Kidney (tissue), 14 donors: ENCODE results near the gene NSD1. TPM values are rescaled to one million over a fixed set of nuclear protein-coding genes. Genes with fewer than 3 reads are reported as not detected.

Source experiments
- DNase-seq, 5 donors: peaks; one replicate each; pipeline ENCODE4 v3.0.0-alpha.2; 2013 to 2020
- FAIRE-seq: peaks from 2 replicates; lab custom pipeline; 2012; peaks lifted over from hg19 to GRCh38; lab: Jason Lieb, UNC
- H3K27ac ChIP-seq, 2 donors: one replicate each; pipeline ENCODE4 v1.7.0; 2013; ENCODE audit warnings: low read depth in 2 of 2, low read length in 2 of 2, inconsistent platforms in 1 of 2
- H3K27me3 ChIP-seq: one replicate; pipeline ENCODE4 v1.7.1; 2013; ENCODE audit warnings: low read length, inconsistent platforms; ENCODE audit not compliant: control insufficient read depth, insufficient read depth
- H3K36me3 ChIP-seq, 3 donors: one replicate each; pipeline versions ENCODE4 v1.7.0 to v1.7.1; 2013; ENCODE audit warnings: low read length in 3 of 3, control low read depth in 1 of 3, inconsistent platforms in 1 of 3; ENCODE audit not compliant: insufficient read depth in 3 of 3, control insufficient read depth in 2 of 3
- H3K4me1 ChIP-seq, 3 donors: one replicate each; pipeline versions ENCODE4 v1.7.0 to v1.7.1; 2013; ENCODE audit warnings: low read length in 3 of 3, inconsistent platforms in 1 of 3, low read depth in 1 of 3; ENCODE audit not compliant: control insufficient read depth in 2 of 3, insufficient read depth in 2 of 3
- H3K4me3 ChIP-seq, 3 donors: one replicate each; pipeline versions ENCODE4 v1.7.0 to v1.8.1; 2013; ENCODE audit warnings: low read length in 3 of 3, control low read depth in 1 of 3, inconsistent platforms in 1 of 3
- H3K9ac ChIP-seq, 3 donors: one replicate each; pipeline versions ENCODE4 v1.7.0 to v1.7.1; 2013; ENCODE audit warnings: low read length in 3 of 3, control low read depth in 1 of 3, inconsistent platforms in 1 of 3
- H3K9me3 ChIP-seq, 3 donors: one replicate each; pipeline versions ENCODE4 v1.7.0 to v1.7.1; 2013; ENCODE audit warnings: low read length in 3 of 3, control low read depth in 1 of 3, inconsistent platforms in 1 of 3; ENCODE audit not compliant: control insufficient read depth in 2 of 3, insufficient read depth in 1 of 3
- intact Hi-C: fragments of 100-400 bp; cut with DNase I; formaldehyde crosslinking; loops from one replicate; pipeline ENCODE4 v1.11.1; 2022
- polyA plus RNA-seq: library from polyadenylated mRNA; stranded (reverse); fragments of 350-450 nt; fragmentation: Illumina TruSeq; extraction: RNeasy Lipid Tissue Mini Kit (QIAGEN cat#74804); gene quantifications from one replicate; pipeline ENCODE4 v1.2.3, GENCODE V29; 2014; ENCODE audit warnings: low read depth, low replicate concordance; ENCODE audit not compliant: insufficient read depth
- total RNA-seq: library from RNA; stranded (reverse); fragmentation: NEBNext Ultra II Directional; extraction: Animal tissue kit (Norgen Biotek cat#: 25700); gene quantifications from one replicate; pipeline ENCODE4 v1.2.1, GENCODE V29; 2021
- TF ChIP-seq, protein P1 (sequence below): IDR thresholded peaks from 3 replicates; pipeline ENCODE4 v1.5.1; 2012; ENCODE audit warnings: mild to moderate bottlenecking, moderate library complexity, borderline replicate concordance; ENCODE audit not compliant: insufficient read depth; ENCODE audit errors: extremely low read depth
- donor health status: control.
- donor health status: control.
- donor health status: control.
- donor health status: control.
- donor health status: control.
- donor health status: DM: yes; HTN: yes; CAD: no.
- donor health status: Normal renal cell carcinoma (clear cell type).

The NSD1 gene
- total and polyA plus RNA-seq, 2 donors from 2014 or later = 6.0 to 99.1 TPM

DNA sequence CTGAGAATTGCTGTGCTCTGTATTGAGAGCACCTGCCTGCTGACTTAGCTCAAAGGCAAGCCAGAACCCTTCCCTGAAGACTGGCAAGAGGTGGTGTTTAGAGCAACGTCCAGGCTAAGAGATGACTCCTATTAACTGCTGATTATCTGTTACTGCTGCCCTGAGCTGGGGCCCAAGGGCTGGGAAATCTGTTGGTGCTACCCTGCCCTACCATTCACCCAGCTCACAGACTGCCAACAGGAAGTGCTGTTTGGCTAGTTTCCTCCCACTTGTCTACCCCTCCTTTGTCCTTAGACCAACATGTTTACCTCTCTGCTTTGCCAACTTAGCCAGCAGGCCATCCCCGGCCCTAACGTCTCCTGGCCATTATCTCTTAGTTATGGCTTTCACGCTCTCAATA lies 163.0 kb downstream of the NSD1 start:
- peaks cover 0 to 15% (median 4%) of the 10 kb centered on the region in 3 donors for H3K4me1 ChIP-seq
- FAIRE-seq = no peak
- no peak overlapping the region for H3K9ac ChIP-seq
- H3K4me3 ChIP-seq = no peak overlapping the region
- H3K27me3 ChIP-seq = no peaks in the 10 kb centered on the region
- TF ChIP-seq, protein P1, sequence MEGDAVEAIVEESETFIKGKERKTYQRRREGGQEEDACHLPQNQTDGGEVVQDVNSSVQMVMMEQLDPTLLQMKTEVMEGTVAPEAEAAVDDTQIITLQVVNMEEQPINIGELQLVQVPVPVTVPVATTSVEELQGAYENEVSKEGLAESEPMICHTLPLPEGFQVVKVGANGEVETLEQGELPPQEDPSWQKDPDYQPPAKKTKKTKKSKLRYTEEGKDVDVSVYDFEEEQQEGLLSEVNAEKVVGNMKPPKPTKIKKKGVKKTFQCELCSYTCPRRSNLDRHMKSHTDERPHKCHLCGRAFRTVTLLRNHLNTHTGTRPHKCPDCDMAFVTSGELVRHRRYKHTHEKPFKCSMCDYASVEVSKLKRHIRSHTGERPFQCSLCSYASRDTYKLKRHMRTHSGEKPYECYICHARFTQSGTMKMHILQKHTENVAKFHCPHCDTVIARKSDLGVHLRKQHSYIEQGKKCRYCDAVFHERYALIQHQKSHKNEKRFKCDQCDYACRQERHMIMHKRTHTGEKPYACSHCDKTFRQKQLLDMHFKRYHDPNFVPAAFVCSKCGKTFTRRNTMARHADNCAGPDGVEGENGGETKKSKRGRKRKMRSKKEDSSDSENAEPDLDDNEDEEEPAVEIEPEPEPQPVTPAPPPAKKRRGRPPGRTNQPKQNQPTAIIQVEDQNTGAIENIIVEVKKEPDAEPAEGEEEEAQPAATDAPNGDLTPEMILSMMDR = no peak
- H3K9me3 ChIP-seq = no peaks in the 10 kb centered on the region
- DNase-seq = no peak
- no peak overlapping the region for H3K27ac ChIP-seq
- peaks cover 12 to 62% (median 33%) of the 10 kb centered on the region in 3 donors for H3K36me3 ChIP-seq
- intact Hi-C loops = no loop called here

DNA sequence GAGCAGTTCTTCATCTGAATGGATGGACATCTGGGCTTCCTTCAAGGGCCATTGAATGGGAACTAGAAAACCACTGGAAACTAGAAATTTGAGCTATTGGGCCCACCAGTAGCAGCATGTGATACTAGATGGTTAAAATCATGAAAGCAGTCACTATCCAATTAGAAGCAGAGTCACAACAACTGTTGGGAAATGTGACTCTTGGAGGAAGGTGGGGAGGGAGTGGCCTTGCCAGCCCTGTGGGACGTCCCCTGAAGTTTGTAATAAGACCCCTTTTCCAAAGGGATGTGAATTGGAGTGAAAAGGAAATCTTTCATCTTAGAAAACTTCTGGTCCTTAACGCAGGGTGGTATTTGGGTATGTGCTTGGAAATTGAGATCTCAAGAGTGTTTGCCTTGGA lies 164.3 kb downstream of the NSD1 start:
- no peaks in the 10 kb centered on the region for H3K9me3 ChIP-seq
- H3K27ac ChIP-seq = no peak overlapping the region
- H3K4me3 ChIP-seq = no peak overlapping the region
- H3K36me3 ChIP-seq = peaks cover 5 to 56% (median 31%) of the 10 kb centered on the region in 3 donors
- no peak for FAIRE-seq
- no peak for DNase-seq
- H3K9ac ChIP-seq = no peak overlapping the region
- TF ChIP-seq, protein P1 = no peak
- intact Hi-C loops = no loop called here
- H3K4me1 ChIP-seq = peaks cover 0 to 27% (median 4%) of the 10 kb centered on the region in 3 donors
- H3K27me3 ChIP-seq = no peaks in the 10 kb centered on the region

DNA sequence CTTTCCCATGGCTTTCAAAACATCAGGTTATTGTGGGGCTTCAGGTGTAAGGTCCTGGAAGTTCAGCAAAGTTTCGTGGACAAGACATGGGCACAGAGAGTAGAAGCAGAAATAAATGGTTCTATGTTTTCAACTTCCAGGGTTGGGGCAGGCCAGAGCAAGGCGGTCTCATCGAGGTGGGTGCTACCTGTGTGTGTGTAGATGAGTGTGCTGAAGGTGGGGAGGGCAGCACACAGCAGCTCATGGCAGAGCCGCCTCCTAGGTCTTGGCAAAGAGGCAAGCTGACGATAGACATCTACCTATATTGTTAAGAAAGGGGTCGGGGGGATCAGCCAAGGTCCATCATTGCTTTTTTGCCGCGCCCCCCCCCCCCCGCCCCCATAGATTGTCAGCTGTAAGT lies 166.1 kb downstream of the NSD1 start:
- DNase-seq (no peak), FAIRE-seq (no peak)
- peaks cover 2 to 40% (median 16%) of the 10 kb centered on the region in 3 donors for H3K36me3 ChIP-seq
- H3K4me3 ChIP-seq = no peak overlapping the region
- intact Hi-C loops = no loop called here
- TF ChIP-seq, protein P1 = no peak
- no peak overlapping the region for H3K9ac ChIP-seq
- peak overlapping the region; percentile 19 to 23 for H3K27ac ChIP-seq
- H3K9me3 ChIP-seq = no peaks in the 10 kb centered on the region
- peaks cover 0 to 32% (median 4%) of the 10 kb centered on the region in 3 donors for H3K4me1 ChIP-seq
- no peaks in the 10 kb centered on the region for H3K27me3 ChIP-seq

DNA sequence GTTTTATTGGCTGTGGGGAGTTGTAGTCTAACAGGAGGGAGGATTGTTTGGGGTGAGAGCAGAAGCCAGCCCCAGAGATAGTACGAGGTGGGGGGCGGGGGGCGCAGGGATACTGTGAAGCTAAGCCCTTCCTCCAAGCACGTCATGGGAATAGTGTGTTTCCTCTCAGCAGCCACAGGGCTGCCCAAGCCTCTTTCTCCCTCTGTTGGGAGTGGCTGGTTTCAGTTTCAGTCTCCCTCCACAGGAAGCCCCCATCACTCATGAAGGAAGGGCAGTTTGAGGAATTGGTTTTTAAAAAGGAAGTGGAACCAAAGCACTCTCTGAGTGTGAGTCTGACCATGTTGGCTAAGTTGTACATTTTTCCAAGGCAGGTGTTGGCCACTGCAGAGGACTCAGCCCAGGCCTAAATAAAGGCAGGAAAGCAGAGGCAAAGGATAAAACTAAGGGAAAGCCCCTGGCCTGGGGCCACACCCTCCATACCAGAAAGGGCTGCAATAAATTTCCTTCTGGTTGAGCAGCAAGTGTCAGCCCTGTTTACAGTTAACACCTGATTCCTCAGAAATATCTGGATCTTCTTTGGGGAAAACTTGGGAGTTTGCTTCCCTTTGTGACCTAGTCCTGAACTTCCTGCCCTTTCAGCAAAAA lies 166.8 kb downstream of the NSD1 start:
- DNase-seq = peak in 4 of 5 donors; percentile 42 to 79 (median 58)
- peaks cover under 1 to 34% (median 10%) of the 10 kb centered on the region in 3 donors for H3K36me3 ChIP-seq
- intact Hi-C loops = no loop called here
- no peaks in the 10 kb centered on the region for H3K27me3 ChIP-seq
- H3K4me3 ChIP-seq = no peak overlapping the region
- peak overlapping the region; percentile 47 to 52 for H3K27ac ChIP-seq
- TF ChIP-seq, protein P1 = no peak
- peaks cover 0 to 33% (median 4%) of the 10 kb centered on the region in 3 donors for H3K4me1 ChIP-seq
- H3K9ac ChIP-seq = no peak overlapping the region
- H3K9me3 ChIP-seq = no peaks in the 10 kb centered on the region
- FAIRE-seq = no peak
